HG02840 (cell line): ENCODE measurements around the gene MOCS1.

Experiments
- ATAC-seq: cut with Tn5 transposase; IDR thresholded peaks from one replicate; pipeline ENCODE4 v1.9.1; 2021; ENCODE audit warnings: mild to moderate bottlenecking, moderate library complexity, moderate number of reproducible peaks; ENCODE audit not compliant: unreplicated experiment, low FRiP score

Gene MOCS1

GRCh38 chr6:39905640-39905975 is 28.7 kb downstream of the MOCS1 start:
- no peak for ATAC-seq

- no peak for ATAC-seq
Observed at GRCh38 chr6:39904946-39905639, 29.2 kb downstream of the MOCS1 start.

GRCh38 chr6:39903656-39904055 is 30.6 kb downstream of the MOCS1 start:
- ATAC-seq: no peak

- ATAC-seq: no peak
Observed at GRCh38 chr6:39902786-39903465, 31.3 kb downstream of the MOCS1 start.

GRCh38 chr6:39902136-39902535 is 32.1 kb downstream of the MOCS1 start:
- ATAC-seq: no peak

GRCh38 chr6:39901670-39902069 is 32.6 kb downstream of the MOCS1 start:
- ATAC-seq: no peak

- no peak for ATAC-seq
Observed at GRCh38 chr6:39901116-39901655, 33.1 kb downstream of the MOCS1 start.

- ATAC-seq: no peak
Observed at GRCh38 chr6:39899554-39900295, 34.5 kb downstream of the MOCS1 start.

- no peak for ATAC-seq
Observed at GRCh38 chr6:39898625-39899024, 35.6 kb downstream of the MOCS1 start.

- no peak for ATAC-seq
Observed at GRCh38 chr6:39897698-39898097, 36.6 kb downstream of the MOCS1 start.

GRCh38 chr6:39896701-39897100 is 37.6 kb downstream of the MOCS1 start:
- no peak for ATAC-seq

GRCh38 chr6:39893286-39893685 is 41.0 kb downstream of the MOCS1 start:
- ATAC-seq: no peak

GRCh38 chr6:39892490-39893129 is 41.7 kb downstream of the MOCS1 start:
- ATAC-seq: no peak

GRCh38 chr6:39891976-39892375 is 42.3 kb downstream of the MOCS1 start:
- ATAC-seq: no peak

GRCh38 chr6:39891353-39891752 is 42.9 kb downstream of the MOCS1 start:
- ATAC-seq: no peak

- no peak for ATAC-seq
Observed at GRCh38 chr6:39889229-39889628, 45.0 kb downstream of the MOCS1 start.

GRCh38 chr6:39887692-39888450 is 46.4 kb downstream of the MOCS1 start:
- no peak for ATAC-seq

- no peak for ATAC-seq
Observed at GRCh38 chr6:39886871-39887270, 47.4 kb downstream of the MOCS1 start.

GRCh38 chr6:39885691-39886090 is 48.6 kb downstream of the MOCS1 start:
- ATAC-seq: no peak

- no peak for ATAC-seq
Observed at GRCh38 chr6:39884696-39885095, 49.6 kb downstream of the MOCS1 start.
